Mesenchymal stem cell (in vitro differentiated cells and primary cell): Measurements from ENCODE around the gene ZNF747.

Experiments used
- DNase-seq: peaks from one replicate; pipeline ENCODE4 v3.0.0-alpha.2; 2013
- H2AFZ ChIP-seq: one replicate; pipeline ENCODE4 v1.6.1; 2013; ENCODE audit warnings: low read depth, mild to moderate bottlenecking, control low read depth, inconsistent platforms, low read length, moderate library complexity
- H2AK5ac ChIP-seq: 2 replicates; pipeline ENCODE4 v1.6.1; 2013; ENCODE audit warnings: low read length, moderate library complexity, mild to moderate bottlenecking, inconsistent platforms; ENCODE audit not compliant: severe bottlenecking
- H2BK120ac ChIP-seq: one replicate; pipeline ENCODE4 v1.6.1; 2013; ENCODE audit warnings: low read depth, mild to moderate bottlenecking, inconsistent platforms, low read length, moderate library complexity
- H2BK12ac ChIP-seq, 2 experiments: one replicate each; pipeline ENCODE4 v1.6.1; 2013; ENCODE audit warnings: inconsistent platforms in 2 of 2, low read length in 2 of 2, mild to moderate bottlenecking in 2 of 2, moderate library complexity in 2 of 2, control low read depth in 1 of 2
- H2BK15ac ChIP-seq: one replicate; pipeline ENCODE4 v1.6.1; 2013; ENCODE audit warnings: mild to moderate bottlenecking, low read depth, inconsistent platforms; ENCODE audit not compliant: poor library complexity, severe bottlenecking
- H2BK5ac ChIP-seq: 2 replicates; pipeline ENCODE4 v1.6.1; 2013; ENCODE audit warnings: low read depth, mild to moderate bottlenecking, low read length, control low read depth, inconsistent platforms; ENCODE audit not compliant: poor library complexity, severe bottlenecking
- H3K14ac ChIP-seq, 2 experiments: one replicate each; pipeline ENCODE4 v1.6.1; 2013; ENCODE audit warnings: inconsistent platforms in 2 of 2, low read length in 2 of 2, control low read depth in 1 of 2, mild to moderate bottlenecking in 1 of 2, moderate library complexity in 1 of 2
- H3K18ac ChIP-seq, 2 experiments: one replicate each; pipeline ENCODE4 v1.6.1; 2013; ENCODE audit warnings: inconsistent platforms in 2 of 2, low read length in 2 of 2, control low read depth in 1 of 2, low read depth in 1 of 2, mild to moderate bottlenecking in 1 of 2
- H3K23ac ChIP-seq, 2 experiments: one replicate each; pipeline ENCODE4 v1.6.1; 2013; ENCODE audit warnings: inconsistent platforms in 2 of 2, low read length in 2 of 2, mild to moderate bottlenecking in 2 of 2, moderate library complexity in 2 of 2, control low read depth in 1 of 2
- H3K27ac ChIP-seq: 2 replicates; pipeline ENCODE4 v1.5.1; 2013; ENCODE audit warnings: mild to moderate bottlenecking, moderate library complexity, low read length, control low read depth, inconsistent platforms; ENCODE audit not compliant: poor library complexity, severe bottlenecking
- H3K27me3 ChIP-seq, 2 experiments: 2 replicates each; pipeline versions ENCODE4 v1.6.1 to v1.7.0; 2013; ENCODE audit warnings: low read length in 2 of 2, mild to moderate bottlenecking in 2 of 2, moderate library complexity in 2 of 2, control low read depth in 1 of 2, inconsistent platforms in 1 of 2; ENCODE audit not compliant: control insufficient read depth in 1 of 2, insufficient read depth in 1 of 2
- H3K36me3 ChIP-seq, 2 experiments: 2 replicates each; pipeline versions ENCODE4 v1.6.1 to v1.7.0; 2013; ENCODE audit warnings: low read length in 2 of 2, control low read depth in 1 of 2, inconsistent platforms in 1 of 2, low read depth in 1 of 2, mild to moderate bottlenecking in 1 of 2; ENCODE audit not compliant: insufficient read depth in 2 of 2, control insufficient read depth in 1 of 2
- H3K4ac ChIP-seq, 2 experiments: one replicate each; pipeline ENCODE4 v1.6.1; 2013; ENCODE audit warnings: inconsistent platforms in 2 of 2, low read length in 2 of 2, mild to moderate bottlenecking in 2 of 2, moderate library complexity in 2 of 2, control low read depth in 1 of 2, low read depth in 1 of 2
- H3K4me1 ChIP-seq: 2 replicates; pipeline ENCODE4 v1.6.1; 2013; ENCODE audit warnings: low read depth, low read length, control low read depth; ENCODE audit not compliant: control insufficient read depth, insufficient read depth
- H3K4me2 ChIP-seq: 2 replicates; pipeline ENCODE4 v1.6.1; 2013; ENCODE audit warnings: low read length, mild to moderate bottlenecking, inconsistent platforms; ENCODE audit not compliant: poor library complexity, severe bottlenecking
- H3K4me3 ChIP-seq, 2 experiments: 2 replicates each; pipeline versions ENCODE4 v1.5.1 to v1.7.0; 2013; ENCODE audit warnings: low read length in 2 of 2, mild to moderate bottlenecking in 2 of 2, control low read depth in 1 of 2, low read depth in 1 of 2; ENCODE audit not compliant: insufficient read depth in 1 of 2
- H3K79me1 ChIP-seq: replicated peaks from 2 replicates; pipeline ENCODE4 v1.6.1; 2013; ENCODE audit warnings: mild to moderate bottlenecking, control low read depth, low read length, inconsistent platforms; ENCODE audit not compliant: poor library complexity, severe bottlenecking
- H3K9ac ChIP-seq: 2 replicates; pipeline ENCODE4 v1.7.0; 2013; ENCODE audit warnings: mild to moderate bottlenecking, low read length, moderate library complexity
- H3K9me3 ChIP-seq: 2 replicates; pipeline ENCODE4 v1.7.0; 2013; ENCODE audit warnings: mild to moderate bottlenecking, low read length; ENCODE audit not compliant: control insufficient read depth
- H4K8ac ChIP-seq: one replicate; pipeline ENCODE4 v1.6.1; 2013; ENCODE audit warnings: inconsistent platforms, mild to moderate bottlenecking, low read length, moderate library complexity
- H4K91ac ChIP-seq: one replicate; pipeline ENCODE4 v1.6.1; 2013; ENCODE audit warnings: mild to moderate bottlenecking, low read length, inconsistent platforms
- WGBS: methylation state at CpG from one replicate; pipeline ENCODE4 v1.1.7; 2013; ENCODE audit warnings: mixed read lengths; 5-methylcytosine and 5-hydroxymethylcytosine counted together

The ZNF747 gene

GRCh38 chr16:30556125-30556473 is 21.4 kb upstream of the ZNF747 start:
- H3K14ac ChIP-seq: no peak overlapping the region
- H3K36me3 ChIP-seq: peaks cover 27 to 30% of the 10 kb centered on the region in 2 experiments
- no peaks in the 10 kb centered on the region for H3K27me3 ChIP-seq
- no peak overlapping the region for H3K4me3 ChIP-seq
- no peak overlapping the region for H3K18ac ChIP-seq
- no peaks in the 10 kb centered on the region for H3K9me3 ChIP-seq
- no peak overlapping the region for H3K27ac ChIP-seq
- no peak overlapping the region for H3K23ac ChIP-seq
- no peak overlapping the region for H3K4me2 ChIP-seq
- H3K4ac ChIP-seq: no peak overlapping the region
- H2AK5ac ChIP-seq: no peak overlapping the region
- no peak overlapping the region for H2BK120ac ChIP-seq
- peaks cover 26% of the 10 kb centered on the region for H3K79me1 ChIP-seq
- H2BK5ac ChIP-seq: no peak overlapping the region
- H2BK12ac ChIP-seq: no peak overlapping the region
- H3K9ac ChIP-seq: no peak overlapping the region
- H3K4me1 ChIP-seq: peaks cover 7% of the 10 kb centered on the region
- no peak for DNase-seq
- no peak overlapping the region for H4K8ac ChIP-seq
- no peak overlapping the region for H2BK15ac ChIP-seq
- H2AFZ ChIP-seq: no peak overlapping the region
- H4K91ac ChIP-seq: no peak overlapping the region
- 91% methylated on average over 10 of the region's 10 CpGs for whole genome bisulfite sequencing

- DNase-seq: no peak
- 98% methylated on average over 68 of the region's 69 CpGs for whole genome bisulfite sequencing
- Histone ChIP-seq H2BK120ac (no peak overlapping the region), H3K79me1 (peaks cover 27% of the 10 kb centered on the region), H2BK5ac (no peak overlapping the region), H4K8ac (no peak overlapping the region), H2BK15ac (no peak overlapping the region), H3K4me1 (peaks cover 8% of the 10 kb centered on the region), H3K9me3 (no peaks in the 10 kb centered on the region), H3K14ac (no peak overlapping the region), H3K18ac (no peak overlapping the region), H2AFZ (no peak overlapping the region), H3K27ac (no peak overlapping the region), H3K4me2 (no peak overlapping the region), H3K27me3 (no peaks in the 10 kb centered on the region), H3K4ac (no peak overlapping the region), H3K36me3 (peaks cover 27 to 30% of the 10 kb centered on the region in 2 experiments), H2AK5ac (no peak overlapping the region), H3K9ac (no peak overlapping the region), H3K23ac (no peak overlapping the region), H4K91ac (no peak overlapping the region), H2BK12ac (no peak overlapping the region), H3K4me3 (no peak overlapping the region)
Measured at GRCh38 chr16:30555315-30556124, 20.9 kb upstream of the ZNF747 start.

- Histone ChIP-seq H3K27me3 (no peaks in the 10 kb centered on the region), H2BK120ac (no peak overlapping the region), H2BK15ac (no peak overlapping the region), H2BK12ac (no peak overlapping the region), H3K23ac (no peak overlapping the region), H3K18ac (no peak overlapping the region), H3K9ac (no peak overlapping the region), H3K4me1 (peaks cover 9% of the 10 kb centered on the region), H2BK5ac (no peak overlapping the region), H2AFZ (no peak overlapping the region), H3K27ac (no peak overlapping the region), H4K8ac (no peak overlapping the region), H3K4me3 (no peak overlapping the region), H3K14ac (no peak overlapping the region), H3K4me2 (no peak overlapping the region), H3K36me3 (peaks cover 27 to 30% of the 10 kb centered on the region in 2 experiments), H3K79me1 (peaks cover 27% of the 10 kb centered on the region), H2AK5ac (no peak overlapping the region), H4K91ac (no peak overlapping the region), H3K9me3 (no peaks in the 10 kb centered on the region), H3K4ac (no peak overlapping the region)
- no peak for DNase-seq
- 98% methylated on average over 18 of the region's 18 CpGs for WGBS
Measured at GRCh38 chr16:30554557-30555314, 20.1 kb upstream of the ZNF747 start.

- Histone ChIP-seq H3K27me3 (no peaks in the 10 kb centered on the region), H3K4me2 (no peak overlapping the region), H2AK5ac (no peak overlapping the region), H3K14ac (no peak overlapping the region), H3K36me3 (peaks cover 27 to 30% of the 10 kb centered on the region in 2 experiments), H3K23ac (no peak overlapping the region), H2BK12ac (no peak overlapping the region), H3K4me1 (peaks cover 10% of the 10 kb centered on the region), H2BK5ac (peak overlapping the region; percentile 32), H3K4ac (no peak overlapping the region), H2AFZ (no peak overlapping the region), H3K27ac (no peak overlapping the region), H3K79me1 (peaks cover 27% of the 10 kb centered on the region), H3K18ac (no peak overlapping the region), H4K91ac (no peak overlapping the region), H3K4me3 (no peak overlapping the region), H3K9me3 (no peaks in the 10 kb centered on the region), H2BK15ac (no peak overlapping the region), H2BK120ac (no peak overlapping the region), H4K8ac (no peak overlapping the region), H3K9ac (no peak overlapping the region)
- DNase-seq: no peak
- 100% methylated on average over 1 of the region's 2 CpGs for WGBS
Measured at GRCh38 chr16:30553393-30553899, 18.8 kb upstream of the ZNF747 start.
